IMR-90 (cell line): ENCODE measurements around the gene BMP7. TPM values are rescaled to one million over a fixed set of nuclear protein-coding genes. Genes with fewer than 3 reads are reported as not detected.

Experiments
- ATAC-seq: fragments of 200-7000 bp; cut with Tn5 transposase; 2 replicates; pipeline ENCODE4 v1.9.1; 2020; ENCODE audit warnings: low read depth, mild to moderate bottlenecking, moderate library complexity
- BruUV-seq: library from RNA; stranded (reverse); fragments of 400-500 nt; replicated peaks from 2 replicates; lab custom pipeline; 2021; lab: Mats Ljungman, UMichigan
- CTCF ChIA-PET: fragments of 300-600 bp; formaldehyde crosslinking; extraction: SDS; loops from one replicate; lab custom pipeline; 2021; ENCODE audit warnings: antibody characterized with exemption; lab: Yijun Ruan, JAX
- POLR2A ChIA-PET: fragments of 300-600 bp; sonication (Branson Sonifier 250); formaldehyde crosslinking; loops from one replicate; lab custom pipeline; 2022; ENCODE audit warnings: antibody characterized with exemption; ENCODE audit not compliant: unreplicated experiment; lab: Charles Lee
- DNase-seq: peaks from one replicate; pipeline ENCODE4 v3.0.0; 2013
- H2AFZ ChIP-seq: replicated peaks from 2 replicates; pipeline ENCODE3; 2013; ENCODE audit warnings: low read length, mild to moderate bottlenecking; ENCODE audit not compliant: poor library complexity
- H2AK5ac ChIP-seq: 2 replicates; pipeline ENCODE4 v1.6.1; 2013; ENCODE audit warnings: low read depth, low read length, inconsistent platforms
- H2AK9ac ChIP-seq: replicated peaks from 2 replicates; pipeline ENCODE3; 2013; ENCODE audit warnings: mild to moderate bottlenecking, low read depth, low read length, moderate library complexity; ENCODE audit not compliant: poor library complexity
- H2BK120ac ChIP-seq: 2 replicates; pipeline ENCODE4 v1.6.1; 2013; ENCODE audit warnings: low read depth, low read length, inconsistent platforms
- H2BK15ac ChIP-seq: 3 replicates; pipeline ENCODE4 v1.6.1; 2013; ENCODE audit warnings: low read depth, low read length, inconsistent platforms
- H2BK20ac ChIP-seq: 2 replicates; pipeline ENCODE4 v1.6.1; 2013; ENCODE audit warnings: low read depth, mild to moderate bottlenecking, inconsistent platforms, low read length, moderate library complexity
- H2BK5ac ChIP-seq: 2 replicates; pipeline ENCODE4 v1.6.1; 2013; ENCODE audit warnings: mild to moderate bottlenecking, low read depth, low read length, inconsistent platforms; ENCODE audit not compliant: poor library complexity, severe bottlenecking
- H3K14ac ChIP-seq: replicated peaks from 2 replicates; pipeline ENCODE4 v1.6.1; 2013; ENCODE audit warnings: low read depth, low read length, inconsistent platforms
- H3K18ac ChIP-seq: 2 replicates; pipeline ENCODE4 v1.6.1; 2013; ENCODE audit warnings: low read depth, low read length, control low read depth
- H3K23ac ChIP-seq: 2 replicates; pipeline ENCODE4 v1.6.1; 2013; ENCODE audit warnings: low read depth, low read length, inconsistent platforms
- H3K27ac ChIP-seq: 2 replicates; pipeline ENCODE4 v1.5.1; 2013; ENCODE audit warnings: mild to moderate bottlenecking, control low read depth, low read length; ENCODE audit not compliant: insufficient read depth
- H3K27me3 ChIP-seq: 2 replicates; pipeline ENCODE4 v1.6.1; 2013; ENCODE audit warnings: low read length; ENCODE audit not compliant: control insufficient read depth, insufficient read depth
- H3K36me3 ChIP-seq: 2 replicates; pipeline ENCODE4 v1.6.1; 2013; ENCODE audit warnings: low read length, mixed read lengths; ENCODE audit not compliant: control insufficient read depth, insufficient read depth
- H3K4ac ChIP-seq: 2 replicates; pipeline ENCODE4 v1.6.1; 2013; ENCODE audit warnings: low read depth, low read length, inconsistent platforms
- H3K4me1 ChIP-seq: 2 replicates; pipeline ENCODE4 v1.6.1; 2013; ENCODE audit warnings: low read length, mixed read lengths; ENCODE audit not compliant: control insufficient read depth, insufficient read depth
- H3K4me2 ChIP-seq: 2 replicates; pipeline ENCODE4 v1.6.1; 2013; ENCODE audit warnings: low read depth, mild to moderate bottlenecking, control low read depth, low read length, moderate library complexity
- H3K4me3 ChIP-seq: 2 replicates; pipeline ENCODE4 v1.5.1; 2013; ENCODE audit warnings: low read depth, mild to moderate bottlenecking, control low read depth, low read length, moderate library complexity; ENCODE audit not compliant: insufficient read depth
- H3K56ac ChIP-seq: 2 replicates; pipeline ENCODE4 v1.6.1; 2013; ENCODE audit warnings: low read length, inconsistent platforms; ENCODE audit not compliant: insufficient read depth; ENCODE audit errors: extremely low read depth
- H3K79me1 ChIP-seq, 2 experiments: 2 replicates each; pipeline ENCODE4 v1.6.1; 2013; ENCODE audit warnings: low read length in 2 of 2, inconsistent platforms in 1 of 2, low read depth in 1 of 2
- H3K9ac ChIP-seq: 2 replicates; pipeline ENCODE4 v1.6.1; 2013; ENCODE audit warnings: low read depth, low read length, control low read depth
- H3K9me1 ChIP-seq: 2 replicates; pipeline ENCODE4 v1.6.1; 2013; ENCODE audit warnings: low read length, inconsistent platforms; ENCODE audit not compliant: insufficient read depth
- H3K9me3 ChIP-seq: 2 replicates; pipeline ENCODE4 v1.6.1; 2013; ENCODE audit warnings: low read length; ENCODE audit not compliant: control insufficient read depth, insufficient read depth
- H4K20me1 ChIP-seq: 2 replicates; pipeline ENCODE4 v1.6.1; 2013; ENCODE audit warnings: low read length, inconsistent platforms; ENCODE audit not compliant: insufficient read depth
- H4K5ac ChIP-seq: 2 replicates; pipeline ENCODE4 v1.6.1; 2013; ENCODE audit warnings: mild to moderate bottlenecking, low read depth, low read length, control low read depth
- H4K8ac ChIP-seq, 2 experiments: 2 replicates each; pipeline ENCODE4 v1.6.1; 2013; ENCODE audit warnings: low read depth in 2 of 2, low read length in 2 of 2, control low read depth in 1 of 2, inconsistent platforms in 1 of 2
- H4K91ac ChIP-seq: 2 replicates; pipeline ENCODE4 v1.6.1; 2013; ENCODE audit warnings: low read depth, low read length, inconsistent platforms; ENCODE audit not compliant: insufficient read depth
- BHLHE40 ChIP-seq: fragments of 150-350 bp; IDR thresholded peaks from 2 replicates; pipeline ENCODE4 v1.6.1; 2016; ENCODE audit warnings: mild to moderate bottlenecking, low read depth, low read length
- CEBPB ChIP-seq: IDR thresholded peaks from 2 replicates; pipeline ENCODE4 v1.6.1; 2012; ENCODE audit warnings: low read depth, low read length, improper control_type of control experiment
- CHD1 ChIP-seq: IDR thresholded peaks from 2 replicates; pipeline ENCODE4 v1.6.1; 2012; ENCODE audit warnings: low read depth, low read length, improper control_type of control experiment
- FOS ChIP-seq: fragments of 150-350 bp; IDR thresholded peaks from 2 replicates; pipeline ENCODE4 v1.6.1; 2016; ENCODE audit warnings: low read depth, low read length
- MAFK ChIP-seq: IDR thresholded peaks from 2 replicates; pipeline ENCODE4 v1.6.1; 2012; ENCODE audit warnings: low read depth, low read length, improper control_type of control experiment
- MAZ ChIP-seq: IDR thresholded peaks from 2 replicates; pipeline ENCODE4 v1.6.1; 2012; ENCODE audit warnings: low read depth, mild to moderate bottlenecking, low read length, improper control_type of control experiment, moderate library complexity, borderline replicate concordance
- MXI1 ChIP-seq: IDR thresholded peaks from 2 replicates; pipeline ENCODE4 v1.6.1; 2012; ENCODE audit warnings: low read depth, mild to moderate bottlenecking, low read length, moderate library complexity, borderline replicate concordance
- NFE2L2 ChIP-seq: fragments of 150-350 bp; IDR thresholded peaks from 2 replicates; pipeline ENCODE4 v1.6.1; 2016; ENCODE audit warnings: low read depth, mild to moderate bottlenecking, low read length
- POLR2A ChIP-seq: IDR thresholded peaks from 2 replicates; pipeline ENCODE4 v1.6.1; 2012; ENCODE audit warnings: mild to moderate bottlenecking, low read depth, low read length
- RAD21 ChIP-seq: IDR thresholded peaks from 2 replicates; pipeline ENCODE4 v1.6.1; 2012; ENCODE audit warnings: low read length, improper control_type of control experiment
- RCOR1 ChIP-seq: IDR thresholded peaks from 2 replicates; pipeline ENCODE4 v1.6.1; 2012; ENCODE audit warnings: mild to moderate bottlenecking, low read length, improper control_type of control experiment; ENCODE audit not compliant: insufficient replicate concordance
- RFX5 ChIP-seq: IDR thresholded peaks from 2 replicates; pipeline ENCODE4 v1.8.0; 2012; ENCODE audit warnings: low read depth, mild to moderate bottlenecking, low read length, moderate library complexity
- SMC3 ChIP-seq: fragments of 150-350 bp; IDR thresholded peaks from 2 replicates; pipeline ENCODE4 v1.6.1; 2016; ENCODE audit warnings: low read depth, mild to moderate bottlenecking, antibody characterized with exemption, low read length, moderate library complexity
- WGBS, 2 experiments: methylation state at CpG; one replicate each; pipeline versions ENCODE4 v1.1.5 to v1.1.7; 2013; ENCODE audit warnings: missing lambda C conversion rate in 2 of 2; ENCODE audit not compliant: insufficient read length in 1 of 2; ENCODE audit errors: extremely low coverage in 2 of 2; 5-methylcytosine and 5-hydroxymethylcytosine counted together
- dilution Hi-C: fragments of 300-500 bp; cut with HindIII; formaldehyde crosslinking; loops from one replicate; pipeline ENCODE4 v1.14.3; 2018; ENCODE audit warnings: low sequenced_read_pairs; ENCODE audit not compliant: unreplicated experiment
- in situ Hi-C: fragments of 300-500 bp; cut with MboI; formaldehyde crosslinking; loops from 3 replicates; pipeline ENCODE4 v1.14.3; 2019; ENCODE audit warnings: low sequenced_read_pairs, inconsistent platforms, mixed read lengths
- intact Hi-C: fragments of 100-400 bp; cut with micrococcal nuclease; formaldehyde crosslinking; loops from 2 replicates; pipeline ENCODE4 v1.10.0; 2022
- polyA plus RNA-seq, 3 experiments: library from polyadenylated mRNA; depleted of rRNA; stranded (reverse); fragments of >200 nt; gene quantifications; 2 replicates each; pipeline ENCODE4 v1.2.3, GENCODE V29; 2012; ENCODE audit warnings: low replicate concordance in 1 of 3
- total RNA-seq: library from RNA; depleted of rRNA; stranded (reverse); fragments of >200 nt; gene quantifications from 2 replicates; pipeline ENCODE4 v1.2.3, GENCODE V29; 2012
- TF ChIP-seq, protein P1 (sequence below): fragments of 150-350 bp; IDR thresholded peaks from 2 replicates; pipeline ENCODE4 v1.6.1; 2017; ENCODE audit warnings: mild to moderate bottlenecking, antibody characterized with exemption, low read length, low read depth
- TF ChIP-seq, protein P2 (sequence below): fragments of 150-350 bp; IDR thresholded peaks from 2 replicates; pipeline ENCODE4 v1.6.1; 2016; ENCODE audit warnings: low read depth, mild to moderate bottlenecking, low read length, moderate library complexity, borderline replicate concordance
- TF ChIP-seq, protein P3 (sequence below): conservative IDR thresholded peaks from 2 replicates; pipeline ENCODE4 v1.5.1; 2012; ENCODE audit warnings: mild to moderate bottlenecking, low read depth, low read length, improper control_type of control experiment

The BMP7 gene
- total and polyA plus RNA-seq, 2 of the 4 experiments (the other 2 are of a cell fraction): not detected

DNA sequence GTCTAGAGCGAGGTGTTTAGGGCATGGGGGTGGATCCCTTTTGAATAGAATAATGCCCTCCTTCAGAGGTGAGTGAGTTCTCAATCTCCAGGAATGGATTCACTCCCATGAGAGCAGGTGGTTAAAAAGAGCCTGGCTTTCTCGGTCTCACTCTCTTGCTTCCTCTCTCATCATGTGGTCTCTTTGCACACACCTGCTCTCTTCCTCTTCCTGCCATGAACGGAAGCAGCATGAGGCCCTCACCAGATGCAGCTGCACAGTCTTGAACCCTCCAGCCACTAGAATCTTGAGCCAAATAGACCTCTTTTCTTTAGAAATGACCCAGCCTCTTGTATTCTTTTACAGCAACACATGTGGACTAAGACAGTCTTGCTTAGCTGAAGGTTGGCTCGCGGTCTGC, 119.3 kb downstream of the BMP7 start:
- Histone ChIP-seq H3K9me3 (peaks cover 3% of the 10 kb centered on the region; the same call in 1 of the 2 replicates), H4K91ac (no peak overlapping the region), H3K4me3 (no peak overlapping the region), H3K9ac (no peak overlapping the region), H4K5ac (no peak overlapping the region), H3K27ac (no peak overlapping the region), H3K4me1 (no peaks in the 10 kb centered on the region), H2AK9ac (no peak overlapping the region), H3K4me2 (no peak overlapping the region), H2BK120ac (no peak overlapping the region), H3K79me1 (no peaks in the 10 kb centered on the region), H2AFZ (no peak overlapping the region), H2BK5ac (no peak overlapping the region), H3K56ac (no peak overlapping the region), H3K36me3 (no peaks in the 10 kb centered on the region), H3K23ac (no peak overlapping the region), H2BK15ac (no peak overlapping the region), H3K18ac (no peak overlapping the region), H3K4ac (no peak overlapping the region), H3K9me1 (no peaks in the 10 kb centered on the region), H4K8ac (no peak overlapping the region), H3K14ac (no peak overlapping the region), H2AK5ac (no peak overlapping the region), H2BK20ac (no peak overlapping the region), H4K20me1 (no peaks in the 10 kb centered on the region), H3K27me3 (no peaks in the 10 kb centered on the region)
- dilution Hi-C loops: no loop called here
- no TSS peak for BruUV-seq
- ATAC-seq (no peak), DNase-seq (no peak)
- intact Hi-C loops: no loop called here
- WGBS, 2 experiments: 86% methylated on average over 1 of the region's 5 CpGs; no CpG with 5 or more reads in 1 of the 2 experiments
- TF ChIP-seq, protein P1, sequence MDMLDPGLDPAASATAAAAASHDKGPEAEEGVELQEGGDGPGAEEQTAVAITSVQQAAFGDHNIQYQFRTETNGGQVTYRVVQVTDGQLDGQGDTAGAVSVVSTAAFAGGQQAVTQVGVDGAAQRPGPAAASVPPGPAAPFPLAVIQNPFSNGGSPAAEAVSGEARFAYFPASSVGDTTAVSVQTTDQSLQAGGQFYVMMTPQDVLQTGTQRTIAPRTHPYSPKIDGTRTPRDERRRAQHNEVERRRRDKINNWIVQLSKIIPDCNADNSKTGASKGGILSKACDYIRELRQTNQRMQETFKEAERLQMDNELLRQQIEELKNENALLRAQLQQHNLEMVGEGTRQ: no peak
- TF ChIP-seq, protein P2, sequence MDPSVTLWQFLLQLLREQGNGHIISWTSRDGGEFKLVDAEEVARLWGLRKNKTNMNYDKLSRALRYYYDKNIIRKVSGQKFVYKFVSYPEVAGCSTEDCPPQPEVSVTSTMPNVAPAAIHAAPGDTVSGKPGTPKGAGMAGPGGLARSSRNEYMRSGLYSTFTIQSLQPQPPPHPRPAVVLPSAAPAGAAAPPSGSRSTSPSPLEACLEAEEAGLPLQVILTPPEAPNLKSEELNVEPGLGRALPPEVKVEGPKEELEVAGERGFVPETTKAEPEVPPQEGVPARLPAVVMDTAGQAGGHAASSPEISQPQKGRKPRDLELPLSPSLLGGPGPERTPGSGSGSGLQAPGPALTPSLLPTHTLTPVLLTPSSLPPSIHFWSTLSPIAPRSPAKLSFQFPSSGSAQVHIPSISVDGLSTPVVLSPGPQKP: no peak
- TF ChIP-seq CEBPB (no peak), RFX5 (no peak), SMC3 (no peak), BHLHE40 (no peak), FOS (no peak), MAFK (no peak), RCOR1 (no peak), MXI1 (no peak), CHD1 (no peak), MAZ (no peak), POLR2A (no peak), RAD21 (no peak), NFE2L2 (no peak)
- TF ChIP-seq, protein P3, sequence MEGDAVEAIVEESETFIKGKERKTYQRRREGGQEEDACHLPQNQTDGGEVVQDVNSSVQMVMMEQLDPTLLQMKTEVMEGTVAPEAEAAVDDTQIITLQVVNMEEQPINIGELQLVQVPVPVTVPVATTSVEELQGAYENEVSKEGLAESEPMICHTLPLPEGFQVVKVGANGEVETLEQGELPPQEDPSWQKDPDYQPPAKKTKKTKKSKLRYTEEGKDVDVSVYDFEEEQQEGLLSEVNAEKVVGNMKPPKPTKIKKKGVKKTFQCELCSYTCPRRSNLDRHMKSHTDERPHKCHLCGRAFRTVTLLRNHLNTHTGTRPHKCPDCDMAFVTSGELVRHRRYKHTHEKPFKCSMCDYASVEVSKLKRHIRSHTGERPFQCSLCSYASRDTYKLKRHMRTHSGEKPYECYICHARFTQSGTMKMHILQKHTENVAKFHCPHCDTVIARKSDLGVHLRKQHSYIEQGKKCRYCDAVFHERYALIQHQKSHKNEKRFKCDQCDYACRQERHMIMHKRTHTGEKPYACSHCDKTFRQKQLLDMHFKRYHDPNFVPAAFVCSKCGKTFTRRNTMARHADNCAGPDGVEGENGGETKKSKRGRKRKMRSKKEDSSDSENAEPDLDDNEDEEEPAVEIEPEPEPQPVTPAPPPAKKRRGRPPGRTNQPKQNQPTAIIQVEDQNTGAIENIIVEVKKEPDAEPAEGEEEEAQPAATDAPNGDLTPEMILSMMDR: no peak
- ChIA-PET POLR2A (no interaction called here), CTCF (no interaction called here)
- in situ Hi-C loops: no loop called here
